MM.1S (cell line): Measurements from ENCODE around the gene PANK2.

ENCODE experiments used
- DNase-seq: peaks from one replicate; pipeline ENCODE4 v3.0.0-alpha.2; 2015
- H2AFZ ChIP-seq: fragments of 300-600 bp; sonication (generic); 2 replicates; pipeline ENCODE4 v1.6.0; 2016; ENCODE audit warnings: antibody characterized with exemption, low read length
- H3F3A ChIP-seq: fragments of 300-600 bp; sonication (generic); 2 replicates; pipeline ENCODE4 v1.6.1; 2016; ENCODE audit warnings: mild to moderate bottlenecking, antibody characterized with exemption, low read length, moderate library complexity, mixed read lengths; ENCODE audit not compliant: insufficient read depth
- H3K27ac ChIP-seq: fragments of 300-600 bp; sonication (generic); 2 replicates; pipeline ENCODE4 v1.5.1; 2016; ENCODE audit warnings: mild to moderate bottlenecking, low read length
- H3K27me3 ChIP-seq: fragments of 300-600 bp; sonication (generic); replicated peaks from 2 replicates; pipeline ENCODE4 v1.6.0; 2016; ENCODE audit warnings: low read length; ENCODE audit not compliant: insufficient read depth
- H3K36me3 ChIP-seq: fragments of 300-600 bp; sonication (generic); replicated peaks from 2 replicates; pipeline ENCODE4 v1.6.1; 2016; ENCODE audit warnings: mild to moderate bottlenecking, low read length, mixed read lengths; ENCODE audit not compliant: insufficient read depth
- H3K4me1 ChIP-seq: fragments of 300-600 bp; sonication (generic); 2 replicates; pipeline ENCODE4 v1.6.1; 2016; ENCODE audit warnings: low read length, mixed read lengths
- H3K4me2 ChIP-seq: fragments of 300-600 bp; sonication (generic); 2 replicates; pipeline ENCODE4 v1.6.0; 2016; ENCODE audit warnings: low read depth, low read length
- H3K4me3 ChIP-seq: fragments of 300-600 bp; sonication (generic); 2 replicates; pipeline ENCODE4 v1.5.1; 2016; ENCODE audit warnings: low read length, mixed read lengths
- H3K79me2 ChIP-seq: fragments of 300-600 bp; sonication (generic); 2 replicates; pipeline ENCODE4 v1.6.1; 2016; ENCODE audit warnings: mixed run types, low read length, mixed read lengths
- H3K9ac ChIP-seq: fragments of 300-600 bp; sonication (generic); 2 replicates; pipeline ENCODE4 v1.6.1; 2016; ENCODE audit warnings: low read length, mixed read lengths
- H3K9me2 ChIP-seq: fragments of 300-600 bp; sonication (generic); replicated peaks from 2 replicates; pipeline ENCODE4 v1.6.1; 2016; ENCODE audit warnings: mild to moderate bottlenecking, low read length, mixed read lengths; ENCODE audit not compliant: insufficient read depth
- H3K9me3 ChIP-seq: fragments of 300-600 bp; sonication (generic); replicated peaks from 2 replicates; pipeline ENCODE4 v1.6.1; 2016; ENCODE audit warnings: mild to moderate bottlenecking, low read length, mixed read lengths; ENCODE audit not compliant: insufficient read depth
- H4K20me1 ChIP-seq: fragments of 300-600 bp; sonication (generic); 2 replicates; pipeline ENCODE4 v1.6.1; 2016; ENCODE audit warnings: mild to moderate bottlenecking, low read length, moderate library complexity, mixed read lengths; ENCODE audit not compliant: insufficient read depth
- CTCF ChIP-seq: fragments of 300-600 bp; sonication (generic); IDR thresholded peaks from 2 replicates; pipeline ENCODE4 v1.5.1; 2016; ENCODE audit warnings: antibody characterized with exemption, low read length, mixed read lengths
- EZH2 ChIP-seq: fragments of 300-600 bp; sonication (generic); optimal IDR thresholded peaks from 2 replicates; pipeline ENCODE3; 2017; ENCODE audit warnings: low read depth, mild to moderate bottlenecking, antibody characterized with exemption, low read length, mixed read lengths
- EZH2phosphoT487 ChIP-seq: fragments of 300-600 bp; sonication (generic); IDR thresholded peaks from 2 replicates; pipeline ENCODE4 v1.6.1; 2018; ENCODE audit warnings: antibody characterized with exemption, low read length

Gene PANK2

DNA sequence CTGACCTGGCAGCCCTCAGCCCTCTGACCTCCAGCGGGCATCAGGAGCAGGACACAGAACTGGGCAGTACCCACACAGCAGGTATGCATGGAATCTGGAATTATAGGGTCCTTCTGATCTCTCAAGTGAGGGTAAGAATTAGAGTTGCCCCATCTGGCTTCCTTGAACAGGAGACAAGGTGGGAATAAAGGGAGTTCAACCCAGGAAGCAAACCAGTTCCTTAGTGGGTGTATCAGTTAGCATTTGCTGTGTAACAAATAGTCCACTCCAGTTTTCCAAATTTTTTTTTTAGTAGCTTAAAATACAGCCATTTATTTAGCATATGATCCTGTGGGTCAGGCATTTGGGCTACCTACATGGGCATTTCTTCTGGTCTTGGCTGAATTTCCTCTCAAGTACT, 26.9 kb upstream of the PANK2 start:
- H3K27me3 ChIP-seq = no peaks in the 10 kb centered on the region
- no peak overlapping the region for H3K4me3 ChIP-seq
- no peaks in the 10 kb centered on the region for H3K9me2 ChIP-seq
- no peaks in the 10 kb centered on the region for H3K79me2 ChIP-seq
- no peak overlapping the region for H3K27ac ChIP-seq
- H3F3A ChIP-seq = no peaks in the 10 kb centered on the region
- no peaks in the 10 kb centered on the region for H3K4me1 ChIP-seq
- H3K9me3 ChIP-seq = no peaks in the 10 kb centered on the region
- H4K20me1 ChIP-seq = no peaks in the 10 kb centered on the region
- DNase-seq = no peak
- H3K4me2 ChIP-seq = no peak overlapping the region
- TF ChIP-seq EZH2phosphoT487 = no peak
- no peak for TF ChIP-seq EZH2
- TF ChIP-seq CTCF = no peak
- H3K9ac ChIP-seq = no peak overlapping the region
- H3K36me3 ChIP-seq = peaks cover 10% of the 10 kb centered on the region; the same call in 1 of the 2 replicates
- H2AFZ ChIP-seq = no peak overlapping the region

DNA sequence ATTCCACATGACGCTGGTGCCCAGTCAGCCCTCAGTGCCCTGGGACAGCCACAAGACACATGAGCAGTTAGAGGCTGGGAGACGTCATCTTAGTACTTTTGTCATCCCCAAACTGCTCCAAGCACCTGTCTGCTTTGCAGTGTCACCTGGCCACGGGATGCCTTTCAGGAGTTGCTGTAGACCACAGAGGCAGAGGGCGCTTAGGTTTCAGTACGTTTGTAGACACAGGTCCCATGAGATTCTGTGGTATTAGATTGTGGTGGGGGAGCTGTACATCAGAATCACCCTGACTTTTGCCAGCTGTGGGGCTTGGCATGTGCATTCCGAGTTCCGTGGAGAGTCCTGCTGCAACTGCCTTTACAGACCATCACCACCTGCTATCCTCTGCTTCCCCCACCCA, 25.9 kb upstream of the PANK2 start:
- no peak overlapping the region for H3K9ac ChIP-seq
- H3K36me3 ChIP-seq = peaks cover 10% of the 10 kb centered on the region; the same call in 1 of the 2 replicates
- H3K9me2 ChIP-seq = no peaks in the 10 kb centered on the region
- no peak overlapping the region for H3K4me3 ChIP-seq
- no peak overlapping the region for H3K4me2 ChIP-seq
- no peaks in the 10 kb centered on the region for H3F3A ChIP-seq
- no peak for DNase-seq
- H3K79me2 ChIP-seq = no peaks in the 10 kb centered on the region
- no peaks in the 10 kb centered on the region for H3K9me3 ChIP-seq
- H3K27me3 ChIP-seq = no peaks in the 10 kb centered on the region
- no peak overlapping the region for H3K27ac ChIP-seq
- H3K4me1 ChIP-seq = no peaks in the 10 kb centered on the region
- H2AFZ ChIP-seq = no peak overlapping the region
- no peaks in the 10 kb centered on the region for H4K20me1 ChIP-seq
- TF ChIP-seq CTCF (no peak), EZH2phosphoT487 (no peak), EZH2 (no peak)

GRCh38 chr20:3864518-3864917, 24.7 kb upstream of the PANK2 start:
- Histone ChIP-seq H3K36me3 (peaks cover 10% of the 10 kb centered on the region; the same call in 1 of the 2 replicates), H3K4me1 (no peaks in the 10 kb centered on the region), H3K4me3 (no peak overlapping the region), H3F3A (no peaks in the 10 kb centered on the region), H3K9me3 (no peaks in the 10 kb centered on the region), H2AFZ (no peak overlapping the region), H3K79me2 (no peaks in the 10 kb centered on the region), H3K27ac (no peak overlapping the region), H3K4me2 (no peak overlapping the region), H3K27me3 (no peaks in the 10 kb centered on the region), H4K20me1 (no peaks in the 10 kb centered on the region), H3K9me2 (no peaks in the 10 kb centered on the region), H3K9ac (no peak overlapping the region)
- TF ChIP-seq EZH2phosphoT487 = no peak
- TF ChIP-seq EZH2 = no peak
- TF ChIP-seq CTCF = no peak
- no peak for DNase-seq
